Stimulated activated naive B cell treated with anti-CD40 and anti-IgM and Interleukin-4, amounts not matched to agents 10 μg/mL and 1 μg/mL and 100 μg/mL, for 72 hours (primary cell): ENCODE data around the gene TDRD5.
A peak's percentile ranks its signal among the peaks of the same experiment; 100 is the strongest.
"Not testable (repeated sequence)": the region's sequence is repeated elsewhere in the genome, so short reads cannot be mapped to it uniquely, and the experiment has no call there.

ENCODE experiments used
- ATAC-seq, 2 donors: fragments of 150-1000 bp; cut with Tn5 transposase; replicated peaks; 2 replicates each; pipeline ENCODE4 v1.10.0; 2021; ENCODE audit warnings: moderate library complexity in 1 of 2
- DNase-seq: peaks from one replicate; pipeline ENCODE4 v3.0.0; 2021
- H3K27ac Mint-ChIP-seq: one replicate; pipeline ENCODE4 v1.8.0; 2022; ENCODE audit warnings: mild to moderate bottlenecking, mixed read lengths
- H3K27me3 Mint-ChIP-seq, 2 donors: one replicate each; pipeline ENCODE4 v1.8.0; 2022; ENCODE audit warnings: mixed read lengths in 2 of 2
- H3K36me3 Mint-ChIP-seq, 2 donors: one replicate each; pipeline ENCODE4 v1.8.0; 2022; ENCODE audit warnings: mixed read lengths in 2 of 2, mild to moderate bottlenecking in 1 of 2
- H3K4me1 Mint-ChIP-seq, 2 donors: one replicate each; pipeline ENCODE4 v1.8.0; 2022; ENCODE audit warnings: mixed read lengths in 2 of 2, mild to moderate bottlenecking in 1 of 2
- H3K4me3 Mint-ChIP-seq, 2 donors: one replicate each; pipeline ENCODE4 v1.8.0; 2022; ENCODE audit warnings: mild to moderate bottlenecking in 2 of 2, mixed read lengths in 2 of 2, moderate library complexity in 1 of 2
- H3K9me3 Mint-ChIP-seq, 2 donors: one replicate each; pipeline ENCODE4 v1.8.0; 2022; ENCODE audit warnings: mixed read lengths in 2 of 2, mild to moderate bottlenecking in 1 of 2

Gene TDRD5

GRCh38 chr1:179694530-179694929 lies 102.9 kb downstream of the TDRD5 start:
- not testable (repeated sequence) for ATAC-seq, H3K36me3 Mint-ChIP-seq

DNA sequence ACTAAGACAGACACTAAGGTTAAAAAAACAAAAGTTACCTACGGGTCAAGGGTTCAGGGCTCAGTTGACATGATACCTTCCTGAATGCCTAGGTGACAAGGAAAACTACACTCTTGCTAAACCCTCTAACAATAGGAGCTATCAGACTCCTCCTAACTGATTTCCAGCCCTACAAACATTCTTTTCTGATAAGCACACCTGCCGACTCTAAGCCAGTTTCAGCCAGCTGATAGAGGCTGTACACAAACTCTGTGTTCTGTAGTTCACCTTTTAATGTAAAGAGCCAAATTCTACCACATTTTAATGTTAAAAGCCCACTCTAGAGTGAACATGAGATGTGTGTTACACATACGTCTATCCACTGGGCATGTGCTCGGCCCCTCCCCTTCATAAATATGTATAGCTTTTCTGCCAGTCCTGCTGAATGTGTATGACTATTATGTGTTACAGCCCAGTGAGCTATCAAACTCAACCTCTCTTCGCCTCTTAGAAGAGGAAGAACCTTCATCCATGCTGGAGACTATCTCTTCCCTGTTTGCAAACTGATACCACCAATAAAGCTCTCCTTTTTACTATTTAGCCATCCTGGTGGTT lies 111.4 kb downstream of the TDRD5 start:
- no peak overlapping the region for H3K27ac Mint-ChIP-seq
- DNase-seq (no peak), ATAC-seq (no peak)
- H3K4me1 Mint-ChIP-seq: no peaks in the 10 kb centered on the region
- no peak overlapping the region for H3K4me3 Mint-ChIP-seq
- H3K36me3 Mint-ChIP-seq: no peaks in the 10 kb centered on the region
- no peaks in the 10 kb centered on the region for H3K9me3 Mint-ChIP-seq
- H3K27me3 Mint-ChIP-seq: peaks cover 5 to 6% of the 10 kb centered on the region in 2 donors

More at GRCh38 chr1:179694530-179694929, 102.9 kb downstream of the TDRD5 start:
- H3K27me3 Mint-ChIP-seq: peaks cover 23 to 27% of the 10 kb centered on the region in 2 donors
- not testable (repeated sequence) for H3K4me1 Mint-ChIP-seq, H3K4me3 Mint-ChIP-seq, DNase-seq, H3K27ac Mint-ChIP-seq, H3K9me3 Mint-ChIP-seq

DNA sequence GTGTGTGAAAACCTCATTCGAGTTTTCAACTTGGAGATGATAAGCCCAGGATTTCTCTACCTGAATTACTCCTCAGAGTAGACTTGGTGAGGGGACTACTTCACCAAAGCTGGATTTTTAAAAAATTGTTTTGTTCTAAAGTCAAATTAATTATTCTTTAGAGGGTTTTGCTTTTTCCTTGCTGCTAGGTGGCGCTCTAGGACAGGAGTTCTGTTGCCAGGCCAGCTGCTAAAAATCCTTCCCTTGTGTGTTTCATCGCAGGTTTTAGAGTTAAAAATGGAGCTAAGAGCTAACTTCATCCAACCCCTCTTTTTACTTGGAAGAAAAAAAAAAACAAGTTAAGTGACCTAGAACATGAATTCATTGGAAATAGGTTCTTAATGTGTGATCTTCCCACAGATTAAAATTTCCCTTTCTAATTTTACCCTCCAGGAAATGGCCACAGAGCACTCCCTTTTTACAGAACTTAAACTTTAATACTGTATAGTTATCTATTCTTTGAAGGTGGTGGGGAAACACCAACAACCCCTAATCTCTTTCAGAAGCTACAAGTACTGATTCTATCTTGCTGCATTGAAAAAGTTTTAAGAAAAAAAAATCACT lies 114.8 kb downstream of the TDRD5 start:
- Mint-ChIP-seq H3K27me3 (peaks cover 5 to 6% of the 10 kb centered on the region in 2 donors), H3K4me3 (no peak overlapping the region), H3K9me3 (no peaks in the 10 kb centered on the region), H3K4me1 (no peaks in the 10 kb centered on the region), H3K36me3 (no peaks in the 10 kb centered on the region), H3K27ac (no peak overlapping the region)
- DNase-seq (no peak), ATAC-seq (peak in 1 of 2 donors; percentile 42)

- peaks cover 5 to 6% of the 10 kb centered on the region in 2 donors for H3K27me3 Mint-ChIP-seq
- DNase-seq (no peak), ATAC-seq (no peak)
- H3K36me3 Mint-ChIP-seq: no peaks in the 10 kb centered on the region
- H3K9me3 Mint-ChIP-seq: peaks cover 0 to 3% of the 10 kb centered on the region in 2 donors
- no peak overlapping the region for H3K4me3 Mint-ChIP-seq
- H3K4me1 Mint-ChIP-seq: no peaks in the 10 kb centered on the region
- H3K27ac Mint-ChIP-seq: no peak overlapping the region
These were observed 115.8 kb downstream of the TDRD5 start for GRCh38 chr1:179707406-179707805.

DNA sequence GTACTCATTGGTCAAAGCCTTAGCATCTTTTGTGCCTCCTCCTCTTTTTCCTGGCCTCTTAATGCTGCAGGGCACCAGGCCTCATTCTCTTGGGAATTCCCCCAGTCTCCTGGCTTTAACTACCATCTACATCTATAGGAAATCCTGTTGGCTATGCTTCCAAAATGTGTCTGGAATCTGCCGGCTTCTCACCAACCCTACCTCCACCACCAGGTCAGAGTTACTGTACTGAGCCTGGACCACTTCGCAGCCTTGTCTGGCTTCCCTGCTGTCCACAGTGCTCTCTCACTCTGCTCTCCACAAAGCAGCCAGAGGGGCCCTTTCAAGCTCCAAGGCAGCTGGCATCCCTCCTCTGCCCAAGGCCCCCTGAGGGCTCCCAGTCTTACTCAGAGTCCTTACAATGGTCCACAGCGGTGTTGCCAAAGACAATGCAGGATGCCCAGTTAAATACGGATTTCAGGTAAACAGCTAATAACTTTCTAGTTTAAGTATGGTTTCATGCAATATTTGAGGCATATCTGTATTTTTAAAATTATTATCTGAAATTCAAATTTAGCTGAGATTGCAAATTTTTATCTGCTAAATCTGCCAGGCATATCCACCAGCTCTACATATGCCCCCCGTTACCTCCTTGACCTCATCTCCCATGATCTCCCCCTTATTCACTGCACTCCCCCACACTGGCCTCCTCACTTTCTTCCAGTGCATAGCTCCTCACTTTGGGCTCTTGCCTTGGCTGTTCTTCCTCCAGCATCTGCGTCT lies 117.0 kb downstream of the TDRD5 start:
- DNase-seq (no peak), ATAC-seq (no peak)
- no peak overlapping the region for H3K27ac Mint-ChIP-seq
- H3K4me1 Mint-ChIP-seq: no peaks in the 10 kb centered on the region
- H3K9me3 Mint-ChIP-seq: peaks cover 7 to 10% of the 10 kb centered on the region in 2 donors
- H3K27me3 Mint-ChIP-seq: peaks cover 0 to 5% of the 10 kb centered on the region in 2 donors
- H3K4me3 Mint-ChIP-seq: no peak overlapping the region
- no peaks in the 10 kb centered on the region for H3K36me3 Mint-ChIP-seq

DNA sequence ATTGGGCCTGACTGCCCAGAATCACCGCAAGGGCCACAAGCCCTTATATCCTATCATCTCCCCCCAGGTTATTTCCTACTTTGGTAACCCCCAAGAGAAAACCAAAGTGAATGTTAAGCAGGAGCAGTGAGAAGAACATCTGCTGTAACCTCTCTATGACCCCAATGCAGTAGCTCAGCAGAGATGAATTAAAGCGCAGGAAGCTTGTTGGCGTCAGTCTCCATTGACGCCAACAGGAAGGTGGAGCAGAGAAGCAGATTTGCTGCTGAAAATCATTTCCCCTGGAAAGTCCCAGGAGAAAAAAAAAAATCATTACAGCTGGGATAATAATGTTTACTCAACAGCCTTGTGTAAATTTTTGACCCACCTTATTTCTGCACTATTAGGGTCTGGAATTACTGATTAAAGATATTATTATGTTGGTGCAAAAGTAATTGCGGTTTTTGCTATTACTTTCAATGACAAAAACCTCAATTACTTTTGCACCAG lies 118.3 kb downstream of the TDRD5 start:
- no peak overlapping the region for H3K27ac Mint-ChIP-seq

DNA sequence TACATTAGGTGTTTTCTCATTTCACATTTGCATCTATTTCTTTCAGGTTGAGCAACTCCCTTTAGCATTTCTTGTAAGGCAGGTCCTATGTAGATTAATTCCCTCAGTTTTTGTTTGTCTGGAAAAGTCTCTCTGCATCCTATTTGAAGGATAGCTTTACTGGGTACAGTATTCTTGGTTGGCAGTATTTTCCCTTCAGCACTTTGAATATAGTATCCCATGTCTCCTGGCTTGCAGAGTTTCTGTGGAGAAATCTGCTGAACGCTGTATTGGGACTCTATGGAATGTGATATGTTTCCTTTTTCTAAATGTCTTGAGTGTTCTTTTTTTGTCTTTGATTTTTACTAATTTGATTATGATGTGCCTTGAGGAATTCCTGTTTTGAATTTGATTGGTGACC lies 122.5 kb downstream of the TDRD5 start:
- Mint-ChIP-seq H3K27ac (no peak overlapping the region), H3K4me1 (no peaks in the 10 kb centered on the region), H3K9me3 (peaks cover 49 to 51% of the 10 kb centered on the region in 2 donors), H3K36me3 (peaks cover 0 to 4% of the 10 kb centered on the region in 2 donors), H3K27me3 (peaks cover 0 to 2% of the 10 kb centered on the region in 2 donors), H3K4me3 (no peak overlapping the region)
- no peak for ATAC-seq
- DNase-seq: no peak

More for the DNA sequence above, 118.3 kb downstream of the TDRD5 start:
- ATAC-seq (peak; percentile 41 to 65), DNase-seq (no peak)
- no peaks in the 10 kb centered on the region for H3K36me3 Mint-ChIP-seq
- H3K27me3 Mint-ChIP-seq: peaks cover 0 to 5% of the 10 kb centered on the region in 2 donors
- H3K4me1 Mint-ChIP-seq: no peaks in the 10 kb centered on the region
- peaks cover 17 to 18% of the 10 kb centered on the region in 2 donors for H3K9me3 Mint-ChIP-seq
- no peak overlapping the region for H3K4me3 Mint-ChIP-seq

GRCh38 chr1:179714623-179715022 lies 123.0 kb downstream of the TDRD5 start:
- H3K36me3 Mint-ChIP-seq: peaks cover 0 to 4% of the 10 kb centered on the region in 2 donors
- ATAC-seq: no peak
- DNase-seq: no peak
- no peak overlapping the region for H3K27ac Mint-ChIP-seq
- no peaks in the 10 kb centered on the region for H3K4me1 Mint-ChIP-seq
- H3K4me3 Mint-ChIP-seq: no peak overlapping the region
- H3K9me3 Mint-ChIP-seq: peaks cover 49 to 51% of the 10 kb centered on the region in 2 donors
- H3K27me3 Mint-ChIP-seq: no peaks in the 10 kb centered on the region

DNA sequence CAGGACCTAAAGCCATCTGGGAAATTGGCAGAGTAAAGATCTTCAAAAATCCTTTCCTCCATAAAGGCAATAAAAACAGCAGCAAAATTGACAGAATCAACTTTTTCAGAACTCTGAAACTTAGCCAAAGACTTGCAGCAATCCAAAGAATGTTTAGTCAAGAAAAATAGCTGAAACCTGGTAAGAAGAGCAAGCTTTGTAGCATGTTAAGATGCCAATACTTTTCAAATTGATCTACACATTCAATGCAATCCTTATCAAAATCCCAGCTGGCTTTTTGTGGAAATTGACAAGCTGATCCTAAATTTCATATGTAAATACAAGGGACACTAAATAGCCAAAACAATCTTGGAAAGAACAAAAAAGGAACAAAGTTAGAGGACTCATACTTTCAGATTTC lies 127.6 kb downstream of the TDRD5 start:
- no peaks in the 10 kb centered on the region for H3K4me1 Mint-ChIP-seq
- peaks cover 0 to 8% of the 10 kb centered on the region in 2 donors for H3K27me3 Mint-ChIP-seq
- H3K4me3 Mint-ChIP-seq: no peak overlapping the region
- H3K9me3 Mint-ChIP-seq: peaks cover 39 to 44% of the 10 kb centered on the region in 2 donors
- ATAC-seq: no peak
- no peak for DNase-seq
- peaks cover 0 to 4% of the 10 kb centered on the region in 2 donors for H3K36me3 Mint-ChIP-seq
- H3K27ac Mint-ChIP-seq: no peak overlapping the region

- no peaks in the 10 kb centered on the region for H3K9me3 Mint-ChIP-seq
- no peaks in the 10 kb centered on the region for H3K36me3 Mint-ChIP-seq
- no peak overlapping the region for H3K4me3 Mint-ChIP-seq
- no peaks in the 10 kb centered on the region for H3K4me1 Mint-ChIP-seq
- DNase-seq (no peak), ATAC-seq (no peak)
- H3K27me3 Mint-ChIP-seq: peaks cover 9 to 21% of the 10 kb centered on the region in 2 donors
- H3K27ac Mint-ChIP-seq: no peak overlapping the region
These were observed 136.6 kb downstream of the TDRD5 start for GRCh38 chr1:179728271-179728670.

DNA sequence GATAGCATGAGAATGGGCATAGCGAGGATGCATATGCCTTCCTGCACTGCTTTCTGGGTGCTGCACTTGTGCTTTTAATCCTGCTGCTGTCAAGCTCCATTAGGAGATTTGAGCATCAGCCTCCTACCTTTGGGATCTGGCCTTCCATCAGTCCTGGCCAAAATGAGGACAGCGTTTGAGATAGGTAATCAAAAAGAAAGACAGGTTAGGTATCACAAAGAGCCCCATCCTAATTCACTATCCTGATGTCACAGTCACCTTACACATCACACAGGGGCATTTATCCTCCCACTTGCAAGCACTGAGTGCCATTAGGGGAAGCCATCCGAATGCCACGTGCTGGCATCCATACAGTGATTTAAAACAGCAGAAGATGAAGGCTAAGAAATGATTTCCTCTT lies 138.2 kb downstream of the TDRD5 start:
- no peak for DNase-seq

GRCh38 chr1:179731643-179732042 lies 140.0 kb downstream of the TDRD5 start:
- ATAC-seq (no peak), DNase-seq (no peak)
- Mint-ChIP-seq H3K36me3 (no peaks in the 10 kb centered on the region), H3K4me3 (no peak overlapping the region), H3K27me3 (peaks cover 22 to 29% of the 10 kb centered on the region in 2 donors), H3K27ac (no peak overlapping the region), H3K9me3 (no peaks in the 10 kb centered on the region), H3K4me1 (no peaks in the 10 kb centered on the region)

More for the DNA sequence above, 138.2 kb downstream of the TDRD5 start:
- Mint-ChIP-seq H3K4me3 (no peak overlapping the region), H3K27ac (no peak overlapping the region), H3K9me3 (no peaks in the 10 kb centered on the region), H3K4me1 (no peaks in the 10 kb centered on the region), H3K27me3 (peaks cover 16 to 21% of the 10 kb centered on the region in 2 donors), H3K36me3 (no peaks in the 10 kb centered on the region)
- ATAC-seq: no peak
